GM19395 (cell line): ENCODE measurements around the gene KLHL1.
A peak's percentile ranks its signal among the peaks of the same experiment; 100 is the strongest.

Experiments used
- ATAC-seq: cut with Tn5 transposase; IDR thresholded peaks from one replicate; pipeline ENCODE4 v1.9.1; 2021; ENCODE audit warnings: mild to moderate bottlenecking, moderate library complexity; ENCODE audit not compliant: unreplicated experiment

The KLHL1 gene

GRCh38 chr13:69706807-69707206 is 401.4 kb downstream of the KLHL1 start:
- ATAC-seq = no peak

GRCh38 chr13:69704311-69704710 is 403.9 kb downstream of the KLHL1 start:
- no peak for ATAC-seq

- no peak for ATAC-seq
These were observed 417.3 kb downstream of the KLHL1 start for GRCh38 chr13:69690999-69691398.

GRCh38 chr13:69683921-69684686 is 424.1 kb downstream of the KLHL1 start:
- ATAC-seq = peak; percentile 62

- no peak for ATAC-seq
These were observed 426.5 kb downstream of the KLHL1 start for GRCh38 chr13:69681722-69682121.

- no peak for ATAC-seq
These were observed 430.9 kb downstream of the KLHL1 start for GRCh38 chr13:69677343-69677742.

- ATAC-seq = no peak
These were observed 432.0 kb downstream of the KLHL1 start for GRCh38 chr13:69676286-69676685.

- ATAC-seq = no peak
These were observed 448.1 kb downstream of the KLHL1 start for GRCh38 chr13:69660155-69660554.

- ATAC-seq = no peak
These were observed 450.6 kb downstream of the KLHL1 start for GRCh38 chr13:69657676-69658075.

GRCh38 chr13:69654392-69654791 is 453.9 kb downstream of the KLHL1 start:
- no peak for ATAC-seq
